Hematopoietic multipotent progenitor cell treated with erythropoietin and hydrocortisone succinate and interleukin-3 and kit ligand, for 17 days (in vitro differentiated cells): ENCODE data around the gene KMT2B.
"Not testable (repeated sequence)": the region's sequence is repeated elsewhere in the genome, so short reads cannot be mapped to it uniquely, and the experiment has no call there.

Experiments
- DNase-seq: peaks from one replicate; pipeline ENCODE4 v3.0.0-alpha.2; 2015; ENCODE audit warnings: low spot score

The KMT2B gene

GRCh38 chr19:35710784-35711723 is 6.7 kb upstream of the KMT2B start:
- DNase-seq = no peak

GRCh38 chr19:35712567-35713505 is 5.0 kb upstream of the KMT2B start:
- no peak for DNase-seq

- no peak for DNase-seq
Measured at GRCh38 chr19:35713506-35713850, 4.3 kb upstream of the KMT2B start.

GRCh38 chr19:35713904-35714495 is 3.8 kb upstream of the KMT2B start:
- no peak for DNase-seq

GRCh38 chr19:35714601-35715354 is 3.0 kb upstream of the KMT2B start:
- DNase-seq = no peak

- no peak for DNase-seq
Measured at GRCh38 chr19:35715355-35715809, 2.4 kb upstream of the KMT2B start.

- DNase-seq = no peak
Measured at GRCh38 chr19:35715981-35716800, 1.6 kb upstream of the KMT2B start.

- DNase-seq = peak; percentile 87
Measured at GRCh38 chr19:35716801-35717664, 770 bp upstream of the KMT2B start.

- peak; percentile 39 for DNase-seq
Measured at GRCh38 chr19:35718345-35719041, 690 bp downstream of the KMT2B start.

GRCh38 chr19:35719402-35720162 is 1.8 kb downstream of the KMT2B start:
- no peak for DNase-seq

- DNase-seq = no peak
Measured at GRCh38 chr19:35720163-35720524, 2.3 kb downstream of the KMT2B start.

GRCh38 chr19:35720648-35721047 is 2.8 kb downstream of the KMT2B start:
- DNase-seq = no peak

GRCh38 chr19:35721374-35721773 is 3.6 kb downstream of the KMT2B start:
- no peak for DNase-seq

GRCh38 chr19:35722461-35722860 is 4.7 kb downstream of the KMT2B start:
- no peak for DNase-seq

GRCh38 chr19:35722897-35723296 is 5.1 kb downstream of the KMT2B start:
- no peak for DNase-seq

GRCh38 chr19:35723671-35724070 is 5.9 kb downstream of the KMT2B start:
- no peak for DNase-seq

GRCh38 chr19:35724132-35724531 is 6.3 kb downstream of the KMT2B start:
- DNase-seq = not testable (repeated sequence)

GRCh38 chr19:35724560-35724959 is 6.8 kb downstream of the KMT2B start:
- no peak for DNase-seq
